GM18861 (cell line): ENCODE data around the gene PTPN23.

Experiments
- ATAC-seq: cut with Tn5 transposase; IDR thresholded peaks from one replicate; pipeline ENCODE4 v1.9.1; 2021; ENCODE audit not compliant: unreplicated experiment

Gene PTPN23

GRCh38 chr3:47405820-47406761 is 25.3 kb downstream of the PTPN23 start:
- no peak for ATAC-seq

- ATAC-seq, result no peak
These were observed 25.9 kb downstream of the PTPN23 start for GRCh38 chr3:47406762-47407149.

- no peak for ATAC-seq
These were observed 26.4 kb downstream of the PTPN23 start for GRCh38 chr3:47407237-47407636.

- no peak for ATAC-seq
These were observed 27.3 kb downstream of the PTPN23 start for GRCh38 chr3:47407896-47408838.

- ATAC-seq, result no peak
These were observed 28.0 kb downstream of the PTPN23 start for GRCh38 chr3:47408839-47409229.

GRCh38 chr3:47409284-47409683 is 28.5 kb downstream of the PTPN23 start:
- ATAC-seq, result no peak

- no peak for ATAC-seq
These were observed 29.0 kb downstream of the PTPN23 start for GRCh38 chr3:47409688-47410416.

GRCh38 chr3:47410417-47410720 is 29.5 kb downstream of the PTPN23 start:
- no peak for ATAC-seq

GRCh38 chr3:47410801-47411646 is 30.2 kb downstream of the PTPN23 start:
- ATAC-seq, result no peak

- ATAC-seq, result no peak
These were observed 31.1 kb downstream of the PTPN23 start for GRCh38 chr3:47411696-47412452.

GRCh38 chr3:47412453-47412756 is 31.6 kb downstream of the PTPN23 start:
- no peak for ATAC-seq

GRCh38 chr3:47412842-47413520 is 32.2 kb downstream of the PTPN23 start:
- no peak for ATAC-seq

GRCh38 chr3:47413751-47414150 is 32.9 kb downstream of the PTPN23 start:
- no peak for ATAC-seq

GRCh38 chr3:47414161-47414564 is 33.3 kb downstream of the PTPN23 start:
- ATAC-seq, result no peak

GRCh38 chr3:47414666-47415587 is 34.1 kb downstream of the PTPN23 start:
- no peak for ATAC-seq

GRCh38 chr3:47416041-47416440 is 35.2 kb downstream of the PTPN23 start:
- ATAC-seq, result no peak

GRCh38 chr3:47418167-47419082 is 37.6 kb downstream of the PTPN23 start:
- no peak for ATAC-seq
